NB4 (cell line): Measurements from ENCODE around the gene VDR.

Experiments used
- MYC ChIP-seq: IDR thresholded peaks from 2 replicates; pipeline ENCODE4 v1.6.1; 2011; ENCODE audit warnings: low read depth, low read length
- POLR2A ChIP-seq: IDR thresholded peaks from 2 replicates; pipeline ENCODE4 v1.6.1; 2011; ENCODE audit warnings: mild to moderate bottlenecking; ENCODE audit not compliant: insufficient read length; ENCODE audit errors: extremely low read depth
- TF ChIP-seq, protein P1 (sequence below): IDR thresholded peaks from one replicate; pipeline ENCODE4 v1.5.1; 2012; ENCODE audit warnings: low read depth, low read length
- TF ChIP-seq, protein P2 (sequence below): IDR thresholded peaks from 2 replicates; pipeline ENCODE4 v1.6.1; 2011; ENCODE audit warnings: low read depth, low read length

DNA sequence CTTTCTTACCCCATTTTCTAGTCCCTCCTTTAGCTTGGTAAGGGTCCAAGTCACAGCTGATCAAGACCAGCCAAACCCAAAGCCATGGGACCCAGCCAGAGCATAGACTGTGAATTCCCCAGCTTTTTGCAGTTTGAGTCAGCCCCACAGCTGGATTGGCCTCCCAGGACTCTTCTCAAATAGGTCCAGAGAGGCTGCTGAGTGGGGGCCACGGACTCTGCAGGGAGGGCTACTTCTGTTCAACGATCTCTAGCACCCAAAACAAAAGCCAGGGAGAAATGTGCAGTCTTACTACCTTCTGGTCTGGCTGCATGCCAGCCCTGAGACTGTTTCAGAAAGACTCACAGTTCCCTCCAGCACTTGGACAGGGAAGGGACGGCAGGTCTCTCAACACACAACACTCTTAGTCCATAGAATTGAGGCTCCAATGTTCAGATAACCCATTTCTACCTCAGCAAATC, 1.6 kb downstream of the VDR start:
- TF ChIP-seq MYC (peak; percentile 13; the same call in 1 of the 2 replicates), POLR2A (no peak)
- TF ChIP-seq, protein P1, sequence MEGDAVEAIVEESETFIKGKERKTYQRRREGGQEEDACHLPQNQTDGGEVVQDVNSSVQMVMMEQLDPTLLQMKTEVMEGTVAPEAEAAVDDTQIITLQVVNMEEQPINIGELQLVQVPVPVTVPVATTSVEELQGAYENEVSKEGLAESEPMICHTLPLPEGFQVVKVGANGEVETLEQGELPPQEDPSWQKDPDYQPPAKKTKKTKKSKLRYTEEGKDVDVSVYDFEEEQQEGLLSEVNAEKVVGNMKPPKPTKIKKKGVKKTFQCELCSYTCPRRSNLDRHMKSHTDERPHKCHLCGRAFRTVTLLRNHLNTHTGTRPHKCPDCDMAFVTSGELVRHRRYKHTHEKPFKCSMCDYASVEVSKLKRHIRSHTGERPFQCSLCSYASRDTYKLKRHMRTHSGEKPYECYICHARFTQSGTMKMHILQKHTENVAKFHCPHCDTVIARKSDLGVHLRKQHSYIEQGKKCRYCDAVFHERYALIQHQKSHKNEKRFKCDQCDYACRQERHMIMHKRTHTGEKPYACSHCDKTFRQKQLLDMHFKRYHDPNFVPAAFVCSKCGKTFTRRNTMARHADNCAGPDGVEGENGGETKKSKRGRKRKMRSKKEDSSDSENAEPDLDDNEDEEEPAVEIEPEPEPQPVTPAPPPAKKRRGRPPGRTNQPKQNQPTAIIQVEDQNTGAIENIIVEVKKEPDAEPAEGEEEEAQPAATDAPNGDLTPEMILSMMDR: no peak
- TF ChIP-seq, protein P2, sequence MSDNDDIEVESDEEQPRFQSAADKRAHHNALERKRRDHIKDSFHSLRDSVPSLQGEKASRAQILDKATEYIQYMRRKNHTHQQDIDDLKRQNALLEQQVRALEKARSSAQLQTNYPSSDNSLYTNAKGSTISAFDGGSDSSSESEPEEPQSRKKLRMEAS: peak; percentile 21; the same call in 1 of the 2 replicates
